Liver (tissue), 9 donors: ENCODE data around the gene GRIP1. TPM values are rescaled to one million over a fixed set of nuclear protein-coding genes. Genes with fewer than 3 reads are reported as not detected.

Source experiments
- DNase-seq: peaks from one replicate; pipeline ENCODE4 v3.0.0-alpha.2; 2017; ENCODE audit warnings: low spot score
- H3K27ac ChIP-seq, 2 donors: one replicate each; pipeline ENCODE4 v1.7.0; 2013; ENCODE audit warnings: inconsistent platforms in 2 of 2, low read length in 2 of 2, control low read depth in 1 of 2, low read depth in 1 of 2, mild to moderate bottlenecking in 1 of 2
- H3K27me3 ChIP-seq, 4 donors: one replicate each; pipeline versions ENCODE4 v1.6.1 to v1.7.0; 2013; ENCODE audit warnings: low read length in 3 of 4, inconsistent platforms in 1 of 4, mild to moderate bottlenecking in 1 of 4, moderate library complexity in 1 of 4; ENCODE audit not compliant: control insufficient read depth in 4 of 4, insufficient read depth in 4 of 4
- H3K36me3 ChIP-seq, 4 donors: one replicate each; pipeline versions ENCODE4 v1.6.1 to v1.7.0; 2013; ENCODE audit warnings: low read length in 3 of 4, mild to moderate bottlenecking in 3 of 4, low read depth in 1 of 4, moderate library complexity in 1 of 4; ENCODE audit not compliant: control insufficient read depth in 4 of 4, insufficient read depth in 3 of 4
- H3K4me1 ChIP-seq, 4 donors: one replicate each; pipeline versions ENCODE4 v1.6.1 to v1.7.0; 2013; ENCODE audit warnings: low read length in 3 of 4, mild to moderate bottlenecking in 3 of 4, moderate library complexity in 1 of 4; ENCODE audit not compliant: control insufficient read depth in 4 of 4, insufficient read depth in 4 of 4
- H3K4me3 ChIP-seq, 3 donors: one replicate each; pipeline versions ENCODE4 v1.6.1 to v1.7.0; 2013; ENCODE audit warnings: low read length in 3 of 3, control low read depth in 1 of 3, low read depth in 1 of 3, mild to moderate bottlenecking in 1 of 3
- H3K9ac ChIP-seq, 2 donors: one replicate each; pipeline ENCODE4 v1.7.0; 2013; ENCODE audit warnings: low read length in 2 of 2, mild to moderate bottlenecking in 2 of 2, moderate library complexity in 2 of 2, control low read depth in 1 of 2, low read depth in 1 of 2
- H3K9me3 ChIP-seq, 4 donors: one replicate each; pipeline versions ENCODE4 v1.6.1 to v1.7.0; 2013; ENCODE audit warnings: low read length in 3 of 4; ENCODE audit not compliant: control insufficient read depth in 4 of 4
- EGR1 ChIP-seq, 2 donors: IDR thresholded peaks; 2 replicates each; pipeline ENCODE4 v1.6.1; 2016 to 2018; ENCODE audit warnings: antibody characterized with exemption in 2 of 2, low read depth in 2 of 2
- FOXA1 ChIP-seq: IDR thresholded peaks from 2 replicates; pipeline ENCODE4 v1.6.1; 2016; ENCODE audit warnings: antibody characterized with exemption
- FOXA2 ChIP-seq: IDR thresholded peaks from 2 replicates; pipeline ENCODE4 v1.6.1; 2016; ENCODE audit warnings: antibody characterized with exemption
- GABPA ChIP-seq, 2 donors: IDR thresholded peaks in 1 of 2; conservative IDR thresholded peaks in 1 of 2; 2 replicates each; pipeline ENCODE4 v1.6.1; 2016; ENCODE audit warnings: antibody characterized with exemption in 2 of 2, mild to moderate bottlenecking in 1 of 2, moderate library complexity in 1 of 2
- HNF4A ChIP-seq, 2 donors: conservative IDR thresholded peaks; 2 replicates each; pipeline ENCODE4 v1.6.1; 2016; ENCODE audit warnings: antibody characterized with exemption in 2 of 2, mild to moderate bottlenecking in 2 of 2
- HNF4G ChIP-seq: IDR thresholded peaks from 2 replicates; pipeline ENCODE4 v1.6.1; 2016; ENCODE audit warnings: antibody characterized with exemption
- JUND ChIP-seq, 2 donors: IDR thresholded peaks; 2 replicates each; pipeline ENCODE4 v1.6.1; 2016; ENCODE audit warnings: antibody characterized with exemption in 2 of 2
- NR2F2 ChIP-seq: IDR thresholded peaks from 2 replicates; pipeline ENCODE4 v1.6.1; 2016; ENCODE audit warnings: antibody characterized with exemption
- RAD21 ChIP-seq, 2 donors: IDR thresholded peaks; 2 replicates each; pipeline ENCODE4 v1.6.1; 2016; ENCODE audit warnings: antibody characterized with exemption in 2 of 2, mild to moderate bottlenecking in 2 of 2
- RXRA ChIP-seq, 2 donors: IDR thresholded peaks; 2 replicates each; pipeline ENCODE4 v1.6.1; 2017 to 2018; ENCODE audit warnings: antibody characterized with exemption in 2 of 2, mild to moderate bottlenecking in 1 of 2
- SP1 ChIP-seq: IDR thresholded peaks from 2 replicates; pipeline ENCODE4 v1.6.1; 2018; ENCODE audit warnings: antibody characterized with exemption, mild to moderate bottlenecking
- TAF1 ChIP-seq: conservative IDR thresholded peaks from 2 replicates; pipeline ENCODE4 v1.6.1; 2016; ENCODE audit warnings: antibody characterized with exemption, mild to moderate bottlenecking
- YY1 ChIP-seq: IDR thresholded peaks from 2 replicates; pipeline ENCODE4 v1.6.1; 2016; ENCODE audit warnings: antibody characterized with exemption, mild to moderate bottlenecking
- WGBS: extraction: QIAGEN DNeasy Blood & Tissue Kit; methylation state at CpG from one replicate; pipeline ENCODE4 v1.1.7; 2013; 5-methylcytosine and 5-hydroxymethylcytosine counted together
- polyA plus RNA-seq, 2 donors: library from polyadenylated mRNA; stranded (reverse) in 1 of 2; unstranded in 1 of 2; fragments of 200-250 nt in 1 of 2; fragments of >200 nt in 1 of 2; fragmentation: Nextera tagmentation in 1 of 2; extraction: Ambion mirVana in 1 of 2; gene quantifications; one replicate each; pipeline versions ENCODE4 v1.2.1 to v1.2.3, GENCODE V29; 2013 to 2015
- total RNA-seq, 2 donors: library from RNA; depleted of rRNA; stranded (reverse); fragments of >200 nt; gene quantifications; one replicate each; pipeline ENCODE4 v1.2.3, GENCODE V29; 2014
- TF ChIP-seq, protein P1 (sequence below): IDR thresholded peaks from 2 replicates; pipeline ENCODE4 v1.6.1; 2016; ENCODE audit warnings: antibody characterized with exemption
- TF ChIP-seq, protein P2 (sequence below): IDR thresholded peaks from 2 replicates; pipeline ENCODE4 v1.6.1; 2016; ENCODE audit warnings: antibody characterized with exemption, mild to moderate bottlenecking
- TF ChIP-seq, protein P3 (sequence below): IDR thresholded peaks from 2 replicates; pipeline ENCODE4 v1.6.1; 2016; ENCODE audit warnings: antibody characterized with exemption
- TF ChIP-seq, protein P4 (sequence below): fragments of 150-350 bp; IDR thresholded peaks from 2 replicates; pipeline ENCODE4 v1.5.1; 2017; ENCODE audit warnings: improper control_type of control experiment, low read depth, low read length; ENCODE audit not compliant: missing input control
- TF ChIP-seq, protein P5 (sequence below): IDR thresholded peaks from 2 replicates; pipeline ENCODE4 v1.6.1; 2016; ENCODE audit warnings: antibody characterized with exemption
- donor health status: healthy.
- donor health status: healthy.
- donor health status: healthy.
- donor health status: healthy.
- donor health status: healthy.

Gene GRIP1
- total and polyA plus RNA-seq, 4 donors: 0.05 to 1.5 (median 0.24) TPM

DNA sequence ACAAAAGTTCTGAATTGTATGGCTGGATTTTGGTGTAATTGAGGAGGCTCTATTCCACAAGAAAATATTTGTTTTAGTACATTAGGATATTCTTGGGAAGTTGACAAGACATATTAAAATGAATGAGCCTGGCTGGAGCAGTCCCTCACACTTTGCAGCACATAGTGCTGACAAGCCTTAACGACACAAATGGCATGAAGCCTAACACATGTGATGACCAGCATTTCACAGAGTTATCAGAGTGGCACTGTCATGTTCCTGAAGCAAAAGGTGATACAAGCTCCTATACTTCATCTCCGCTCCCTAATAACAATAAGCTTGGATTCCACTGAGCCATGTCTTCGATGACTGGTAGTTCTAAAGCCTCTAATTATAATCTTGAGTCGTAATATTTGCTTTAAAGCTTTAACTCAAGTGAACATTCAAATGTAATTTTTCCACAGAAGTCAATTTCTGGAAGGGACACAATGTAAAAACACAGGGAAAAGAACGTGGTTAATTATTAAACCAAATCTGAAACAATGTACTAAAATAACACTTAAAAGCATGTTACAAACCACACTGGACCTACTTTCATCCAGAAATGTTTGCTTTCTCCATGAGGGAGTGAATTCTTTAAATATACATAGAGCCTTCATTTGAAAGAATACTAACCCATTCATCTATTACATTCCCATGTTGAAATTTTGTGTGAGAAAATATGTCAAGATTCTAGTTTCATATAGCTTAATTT lies 49.6 kb downstream of the GRIP1 start:
- TF ChIP-seq NR2F2 (no peak), YY1 (no peak), SP1 (peak; percentile 17), FOXA1 (no peak)
- H3K9me3 ChIP-seq: no peaks in the 10 kb centered on the region
- no peak overlapping the region for H3K9ac ChIP-seq
- DNase-seq: no peak
- peaks cover 0 to 2% (median 0%) of the 10 kb centered on the region in 4 donors for H3K27me3 ChIP-seq
- 39% methylated on average over 5 of the region's 5 CpGs for WGBS
- peaks cover 0 to 15% (median 5%) of the 10 kb centered on the region in 4 donors for H3K4me1 ChIP-seq
- H3K27ac ChIP-seq: no peak overlapping the region
- H3K4me3 ChIP-seq: no peak overlapping the region
- no peaks in the 10 kb centered on the region for H3K36me3 ChIP-seq

DNA sequence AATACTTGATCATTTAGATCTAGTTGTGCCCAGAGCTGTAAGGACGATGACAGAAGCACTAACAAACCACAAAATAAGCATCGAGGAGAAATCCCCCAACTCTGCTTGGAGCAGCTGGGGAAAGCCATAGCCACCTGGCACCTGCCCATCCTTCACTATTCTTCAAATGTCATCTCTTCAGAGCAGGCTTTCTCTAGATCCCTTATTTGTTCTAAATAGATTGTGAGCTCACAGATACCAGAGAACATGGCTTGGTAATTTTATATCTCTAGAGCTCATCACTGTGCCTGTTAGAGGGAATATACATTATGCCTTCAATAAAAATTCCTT lies 50.9 kb downstream of the GRIP1 start:
- WGBS: 85% methylated on average over 2 of the region's 2 CpGs
- no peak overlapping the region for H3K9ac ChIP-seq
- no peaks in the 10 kb centered on the region for H3K9me3 ChIP-seq
- H3K4me1 ChIP-seq: peaks cover 0 to 15% (median 5%) of the 10 kb centered on the region in 4 donors
- no peak overlapping the region for H3K27ac ChIP-seq
- TF ChIP-seq HNF4G: no peak
- no peak for TF ChIP-seq TAF1
- no peak for TF ChIP-seq NR2F2
- no peak for TF ChIP-seq RAD21 (IDR thresholded peaks at IDR 0.05)
- TF ChIP-seq HNF4A (conservative IDR thresholded peaks at IDR 0.05): no peak
- TF ChIP-seq SP1: no peak
- H3K27me3 ChIP-seq: peaks cover 0 to 2% (median 0%) of the 10 kb centered on the region in 4 donors
- no peak for DNase-seq
- H3K36me3 ChIP-seq: no peaks in the 10 kb centered on the region
- no peak overlapping the region for H3K4me3 ChIP-seq

DNA sequence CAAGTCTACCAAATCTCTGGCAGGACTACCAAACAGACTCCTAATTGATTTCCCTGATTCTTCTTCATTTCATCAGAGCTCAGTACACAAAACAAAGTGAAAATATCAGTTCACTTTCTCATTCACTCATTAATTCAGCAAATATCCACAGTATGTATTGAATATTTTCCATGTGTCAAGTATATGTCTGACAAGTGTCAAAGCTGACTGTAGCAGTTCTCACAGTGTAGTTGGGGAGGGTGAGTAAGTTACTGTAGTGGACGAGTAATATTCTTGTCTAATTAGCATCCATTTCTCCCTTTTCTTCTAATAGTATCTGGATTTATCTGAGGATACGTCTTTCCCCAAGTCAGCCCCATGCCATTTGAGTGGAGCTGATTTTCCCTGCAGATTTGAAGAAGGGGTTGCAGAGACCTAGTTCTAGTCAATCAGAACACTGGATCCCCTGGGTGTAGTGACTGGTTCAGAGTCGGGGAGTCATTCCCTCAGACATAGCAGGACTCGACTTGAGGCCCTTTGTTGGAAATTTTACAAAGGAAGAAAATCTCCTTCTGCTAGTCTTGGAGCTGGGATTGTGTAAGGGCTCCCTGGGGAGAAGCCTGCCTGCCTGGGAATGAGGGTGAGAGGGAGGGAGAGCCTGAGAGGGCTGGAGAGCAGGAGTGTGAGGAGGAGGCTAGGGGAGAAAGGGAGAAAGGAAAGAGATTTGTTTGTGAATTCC lies 51.4 kb downstream of the GRIP1 start:
- no peaks in the 10 kb centered on the region for H3K9me3 ChIP-seq
- 69% methylated on average over 4 of the region's 4 CpGs for WGBS
- H3K27me3 ChIP-seq: peaks cover 0 to 2% (median 0%) of the 10 kb centered on the region in 4 donors
- peaks cover 0 to 15% (median 5%) of the 10 kb centered on the region in 4 donors for H3K4me1 ChIP-seq
- H3K9ac ChIP-seq: no peak overlapping the region
- H3K36me3 ChIP-seq: no peaks in the 10 kb centered on the region
- no peak overlapping the region for H3K4me3 ChIP-seq
- TF ChIP-seq, protein P1, sequence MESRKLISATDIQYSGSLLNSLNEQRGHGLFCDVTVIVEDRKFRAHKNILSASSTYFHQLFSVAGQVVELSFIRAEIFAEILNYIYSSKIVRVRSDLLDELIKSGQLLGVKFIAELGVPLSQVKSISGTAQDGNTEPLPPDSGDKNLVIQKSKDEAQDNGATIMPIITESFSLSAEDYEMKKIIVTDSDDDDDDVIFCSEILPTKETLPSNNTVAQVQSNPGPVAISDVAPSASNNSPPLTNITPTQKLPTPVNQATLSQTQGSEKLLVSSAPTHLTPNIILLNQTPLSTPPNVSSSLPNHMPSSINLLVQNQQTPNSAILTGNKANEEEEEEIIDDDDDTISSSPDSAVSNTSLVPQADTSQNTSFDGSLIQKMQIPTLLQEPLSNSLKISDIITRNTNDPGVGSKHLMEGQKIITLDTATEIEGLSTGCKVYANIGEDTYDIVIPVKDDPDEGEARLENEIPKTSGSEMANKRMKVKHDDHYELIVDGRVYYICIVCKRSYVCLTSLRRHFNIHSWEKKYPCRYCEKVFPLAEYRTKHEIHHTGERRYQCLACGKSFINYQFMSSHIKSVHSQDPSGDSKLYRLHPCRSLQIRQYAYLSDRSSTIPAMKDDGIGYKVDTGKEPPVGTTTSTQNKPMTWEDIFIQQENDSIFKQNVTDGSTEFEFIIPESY: no peak
- TF ChIP-seq, protein P2, sequence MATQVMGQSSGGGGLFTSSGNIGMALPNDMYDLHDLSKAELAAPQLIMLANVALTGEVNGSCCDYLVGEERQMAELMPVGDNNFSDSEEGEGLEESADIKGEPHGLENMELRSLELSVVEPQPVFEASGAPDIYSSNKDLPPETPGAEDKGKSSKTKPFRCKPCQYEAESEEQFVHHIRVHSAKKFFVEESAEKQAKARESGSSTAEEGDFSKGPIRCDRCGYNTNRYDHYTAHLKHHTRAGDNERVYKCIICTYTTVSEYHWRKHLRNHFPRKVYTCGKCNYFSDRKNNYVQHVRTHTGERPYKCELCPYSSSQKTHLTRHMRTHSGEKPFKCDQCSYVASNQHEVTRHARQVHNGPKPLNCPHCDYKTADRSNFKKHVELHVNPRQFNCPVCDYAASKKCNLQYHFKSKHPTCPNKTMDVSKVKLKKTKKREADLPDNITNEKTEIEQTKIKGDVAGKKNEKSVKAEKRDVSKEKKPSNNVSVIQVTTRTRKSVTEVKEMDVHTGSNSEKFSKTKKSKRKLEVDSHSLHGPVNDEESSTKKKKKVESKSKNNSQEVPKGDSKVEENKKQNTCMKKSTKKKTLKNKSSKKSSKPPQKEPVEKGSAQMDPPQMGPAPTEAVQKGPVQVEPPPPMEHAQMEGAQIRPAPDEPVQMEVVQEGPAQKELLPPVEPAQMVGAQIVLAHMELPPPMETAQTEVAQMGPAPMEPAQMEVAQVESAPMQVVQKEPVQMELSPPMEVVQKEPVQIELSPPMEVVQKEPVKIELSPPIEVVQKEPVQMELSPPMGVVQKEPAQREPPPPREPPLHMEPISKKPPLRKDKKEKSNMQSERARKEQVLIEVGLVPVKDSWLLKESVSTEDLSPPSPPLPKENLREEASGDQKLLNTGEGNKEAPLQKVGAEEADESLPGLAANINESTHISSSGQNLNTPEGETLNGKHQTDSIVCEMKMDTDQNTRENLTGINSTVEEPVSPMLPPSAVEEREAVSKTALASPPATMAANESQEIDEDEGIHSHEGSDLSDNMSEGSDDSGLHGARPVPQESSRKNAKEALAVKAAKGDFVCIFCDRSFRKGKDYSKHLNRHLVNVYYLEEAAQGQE: no peak
- no peak for TF ChIP-seq HNF4A (conservative IDR thresholded peaks at IDR 0.05)
- TF ChIP-seq NR2F2: no peak
- TF ChIP-seq, protein P3, sequence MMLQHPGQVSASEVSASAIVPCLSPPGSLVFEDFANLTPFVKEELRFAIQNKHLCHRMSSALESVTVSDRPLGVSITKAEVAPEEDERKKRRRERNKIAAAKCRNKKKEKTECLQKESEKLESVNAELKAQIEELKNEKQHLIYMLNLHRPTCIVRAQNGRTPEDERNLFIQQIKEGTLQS: no peak
- no peak for TF ChIP-seq EGR1 (IDR thresholded peaks at IDR 0.05; ENCODE audit: low read depth in 2 of 2)
- TF ChIP-seq SP1: no peak
- no peak for TF ChIP-seq GABPA (IDR thresholded peaks at IDR 0.05 in 1 of 2, conservative IDR thresholded peaks at IDR 0.05 in 1 of 2)
- TF ChIP-seq, protein P4, sequence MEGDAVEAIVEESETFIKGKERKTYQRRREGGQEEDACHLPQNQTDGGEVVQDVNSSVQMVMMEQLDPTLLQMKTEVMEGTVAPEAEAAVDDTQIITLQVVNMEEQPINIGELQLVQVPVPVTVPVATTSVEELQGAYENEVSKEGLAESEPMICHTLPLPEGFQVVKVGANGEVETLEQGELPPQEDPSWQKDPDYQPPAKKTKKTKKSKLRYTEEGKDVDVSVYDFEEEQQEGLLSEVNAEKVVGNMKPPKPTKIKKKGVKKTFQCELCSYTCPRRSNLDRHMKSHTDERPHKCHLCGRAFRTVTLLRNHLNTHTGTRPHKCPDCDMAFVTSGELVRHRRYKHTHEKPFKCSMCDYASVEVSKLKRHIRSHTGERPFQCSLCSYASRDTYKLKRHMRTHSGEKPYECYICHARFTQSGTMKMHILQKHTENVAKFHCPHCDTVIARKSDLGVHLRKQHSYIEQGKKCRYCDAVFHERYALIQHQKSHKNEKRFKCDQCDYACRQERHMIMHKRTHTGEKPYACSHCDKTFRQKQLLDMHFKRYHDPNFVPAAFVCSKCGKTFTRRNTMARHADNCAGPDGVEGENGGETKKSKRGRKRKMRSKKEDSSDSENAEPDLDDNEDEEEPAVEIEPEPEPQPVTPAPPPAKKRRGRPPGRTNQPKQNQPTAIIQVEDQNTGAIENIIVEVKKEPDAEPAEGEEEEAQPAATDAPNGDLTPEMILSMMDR: no peak
- TF ChIP-seq FOXA1: no peak
- no peak for TF ChIP-seq RAD21 (IDR thresholded peaks at IDR 0.05)
- TF ChIP-seq, protein P5, sequence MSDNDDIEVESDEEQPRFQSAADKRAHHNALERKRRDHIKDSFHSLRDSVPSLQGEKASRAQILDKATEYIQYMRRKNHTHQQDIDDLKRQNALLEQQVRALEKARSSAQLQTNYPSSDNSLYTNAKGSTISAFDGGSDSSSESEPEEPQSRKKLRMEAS: no peak
- TF ChIP-seq RXRA (IDR thresholded peaks at IDR 0.05): no peak
- TF ChIP-seq HNF4G: no peak
- no peak for TF ChIP-seq YY1
- TF ChIP-seq TAF1: no peak
- no peak for TF ChIP-seq FOXA2
- TF ChIP-seq JUND (IDR thresholded peaks at IDR 0.05): no peak
- DNase-seq: no peak
- H3K27ac ChIP-seq: no peak overlapping the region
